RWPE2 (cell line): ENCODE measurements around the gene COL6A1.

Source experiments
- ATAC-seq: fragments of 200-7000 bp; cut with Tn5 transposase; 3 replicates; pipeline ENCODE4 v1.9.1; 2021; ENCODE audit warnings: low read depth
- DNase-seq: peaks from one replicate; pipeline ENCODE4 v3.0.0-alpha.2; 2020; ENCODE audit warnings: low spot score
- H3K27ac ChIP-seq: fragments of 450-650 bp; 2 replicates; pipeline ENCODE4 v1.5.1; 2017; ENCODE audit warnings: mild to moderate bottlenecking; ENCODE audit not compliant: poor library complexity, severe bottlenecking
- H3K27me3 ChIP-seq: fragments of 250-450 bp; sonication (Bioruptor Pico); 2 replicates; pipeline ENCODE4 v1.5.1; 2021; ENCODE audit warnings: mild to moderate bottlenecking, moderate library complexity; ENCODE audit not compliant: insufficient read depth, poor library complexity, severe bottlenecking
- H3K36me3 ChIP-seq: fragments of 250-450 bp; sonication (Bioruptor Pico); 2 replicates; pipeline ENCODE4 v1.5.1; 2020; ENCODE audit warnings: low read depth, mild to moderate bottlenecking, moderate library complexity
- H3K4me1 ChIP-seq: fragments of 250-450 bp; sonication (Bioruptor Pico); 2 replicates; pipeline ENCODE4 v1.5.1; 2021; ENCODE audit warnings: mild to moderate bottlenecking, moderate library complexity; ENCODE audit not compliant: insufficient read depth, poor library complexity, severe bottlenecking
- H3K4me3 ChIP-seq: fragments of 250-450 bp; sonication (Bioruptor Pico); 2 replicates; pipeline ENCODE4 v1.5.1; 2021; ENCODE audit warnings: mild to moderate bottlenecking, moderate library complexity; ENCODE audit not compliant: severe bottlenecking
- H3K9me3 ChIP-seq: fragments of 250-450 bp; sonication (Bioruptor Pico); 2 replicates; pipeline ENCODE4 v1.5.1; 2021; ENCODE audit warnings: mild to moderate bottlenecking, moderate library complexity; ENCODE audit not compliant: severe bottlenecking
- TF ChIP-seq, protein P1 (sequence below): fragments of 450-650 bp; IDR thresholded peaks from one replicate; pipeline ENCODE4 v1.5.1; 2017; ENCODE audit warnings: mild to moderate bottlenecking, moderate library complexity; ENCODE audit not compliant: poor library complexity, severe bottlenecking

The COL6A1 gene

DNA sequence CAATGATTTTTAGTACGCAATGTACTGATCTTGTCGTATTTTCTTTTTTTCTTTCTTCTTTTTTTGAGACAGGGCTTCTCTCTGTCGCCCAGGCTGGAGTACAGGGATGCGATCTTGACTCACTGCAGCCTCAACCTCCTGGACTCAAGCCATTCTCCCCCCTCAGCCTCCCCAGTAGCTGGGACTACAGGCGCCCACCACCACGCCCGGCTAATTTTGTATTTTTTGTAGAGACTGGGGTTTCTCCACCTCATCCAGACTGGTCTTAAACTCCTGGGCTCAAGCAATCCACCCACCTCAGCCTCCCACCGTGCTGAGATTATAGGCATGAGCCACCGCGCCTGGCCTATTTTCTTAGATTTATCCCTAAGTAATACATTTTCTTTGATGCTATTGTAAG lies 72.5 kb downstream of the COL6A1 start:
- Histone ChIP-seq H3K27me3 (no peaks in the 10 kb centered on the region), H3K36me3 (no peaks in the 10 kb centered on the region), H3K4me3 (no peak overlapping the region), H3K27ac (peak overlapping the region; percentile 1), H3K9me3 (no peaks in the 10 kb centered on the region), H3K4me1 (peaks cover 17% of the 10 kb centered on the region)
- DNase-seq (no peak), ATAC-seq (no peak)
- TF ChIP-seq, protein P1, sequence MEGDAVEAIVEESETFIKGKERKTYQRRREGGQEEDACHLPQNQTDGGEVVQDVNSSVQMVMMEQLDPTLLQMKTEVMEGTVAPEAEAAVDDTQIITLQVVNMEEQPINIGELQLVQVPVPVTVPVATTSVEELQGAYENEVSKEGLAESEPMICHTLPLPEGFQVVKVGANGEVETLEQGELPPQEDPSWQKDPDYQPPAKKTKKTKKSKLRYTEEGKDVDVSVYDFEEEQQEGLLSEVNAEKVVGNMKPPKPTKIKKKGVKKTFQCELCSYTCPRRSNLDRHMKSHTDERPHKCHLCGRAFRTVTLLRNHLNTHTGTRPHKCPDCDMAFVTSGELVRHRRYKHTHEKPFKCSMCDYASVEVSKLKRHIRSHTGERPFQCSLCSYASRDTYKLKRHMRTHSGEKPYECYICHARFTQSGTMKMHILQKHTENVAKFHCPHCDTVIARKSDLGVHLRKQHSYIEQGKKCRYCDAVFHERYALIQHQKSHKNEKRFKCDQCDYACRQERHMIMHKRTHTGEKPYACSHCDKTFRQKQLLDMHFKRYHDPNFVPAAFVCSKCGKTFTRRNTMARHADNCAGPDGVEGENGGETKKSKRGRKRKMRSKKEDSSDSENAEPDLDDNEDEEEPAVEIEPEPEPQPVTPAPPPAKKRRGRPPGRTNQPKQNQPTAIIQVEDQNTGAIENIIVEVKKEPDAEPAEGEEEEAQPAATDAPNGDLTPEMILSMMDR = no peak

DNA sequence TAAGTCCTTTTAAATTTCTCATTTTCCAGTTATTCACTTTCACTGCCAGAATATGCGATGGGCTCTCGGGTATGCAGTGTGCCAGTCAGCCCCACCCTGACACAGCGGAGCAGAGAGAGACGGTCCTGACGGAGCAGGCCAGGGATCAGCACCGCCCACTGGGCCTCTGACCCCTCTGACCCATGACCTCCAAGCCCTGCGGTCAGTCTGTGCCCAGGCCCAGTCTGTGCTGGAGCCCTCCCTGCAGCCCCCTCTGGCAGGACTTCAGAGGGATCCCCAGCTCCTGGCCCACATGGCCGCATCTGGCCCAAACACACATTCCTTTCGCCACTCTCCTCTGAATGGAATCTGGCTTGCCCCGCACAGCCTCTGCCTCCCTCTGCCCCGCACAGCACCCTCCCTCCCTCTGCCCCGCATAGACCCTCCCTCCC lies 72.9 kb downstream of the COL6A1 start:
- no peak for DNase-seq
- TF ChIP-seq, protein P1 = no peak
- no peak for ATAC-seq
- Histone ChIP-seq H3K4me3 (no peak overlapping the region), H3K27ac (no peak overlapping the region), H3K27me3 (no peaks in the 10 kb centered on the region), H3K36me3 (no peaks in the 10 kb centered on the region), H3K9me3 (no peaks in the 10 kb centered on the region), H3K4me1 (peaks cover 15% of the 10 kb centered on the region)
